Endothelial cell of umbilical vein (primary cell): ENCODE results near the gene IGSF9.

Experiments
- EZH2 ChIP-seq: IDR thresholded peaks from 2 replicates; pipeline ENCODE4 v1.6.1; 2012; ENCODE audit warnings: borderline replicate concordance, low read depth, mild to moderate bottlenecking, moderate library complexity, low read length, inconsistent platforms; ENCODE audit not compliant: severe bottlenecking
- POLR2A ChIP-seq: IDR thresholded peaks from 2 replicates; pipeline ENCODE4 v1.6.1; 2012; ENCODE audit warnings: low read depth, mild to moderate bottlenecking, control low read depth, low read length

DNA sequence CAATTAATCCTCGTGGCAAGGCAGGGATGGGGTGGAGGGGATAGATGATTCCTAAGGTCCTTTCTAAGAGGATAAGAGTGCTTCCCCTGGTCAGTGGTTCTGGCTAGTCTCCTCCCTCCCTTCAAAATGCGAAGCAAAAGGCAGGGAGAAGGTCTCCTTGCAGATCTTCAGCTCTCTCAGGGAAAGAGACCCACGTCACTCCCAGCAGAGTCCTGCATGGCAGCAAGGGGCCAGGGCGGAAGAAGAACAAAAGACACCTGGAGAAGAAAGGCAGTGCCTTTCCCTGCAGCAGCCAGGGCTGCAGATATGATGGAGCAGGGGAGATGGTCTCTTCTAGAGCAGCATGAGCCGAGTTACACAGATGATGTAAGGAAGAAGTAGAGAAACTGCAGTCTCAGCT is 38.3 kb upstream of the IGSF9 start:
- TF ChIP-seq POLR2A (no peak), EZH2 (no peak)
